NCI-H82 treated with DMSO at 0.1 percent for 48 hours (cell line): ENCODE data around the gene FRMD3.
A peak's percentile ranks its signal among the peaks of the same experiment; 100 is the strongest.

Source experiments
- DNase-seq: peaks from one replicate; lab custom pipeline; 2025; ENCODE audit not compliant: unreplicated experiment; lab: John Stamatoyannopoulos, UW

The FRMD3 gene

GRCh38 chr9:83340451-83340850, 197.8 kb downstream of the FRMD3 start:
- no peak for DNase-seq

DNA sequence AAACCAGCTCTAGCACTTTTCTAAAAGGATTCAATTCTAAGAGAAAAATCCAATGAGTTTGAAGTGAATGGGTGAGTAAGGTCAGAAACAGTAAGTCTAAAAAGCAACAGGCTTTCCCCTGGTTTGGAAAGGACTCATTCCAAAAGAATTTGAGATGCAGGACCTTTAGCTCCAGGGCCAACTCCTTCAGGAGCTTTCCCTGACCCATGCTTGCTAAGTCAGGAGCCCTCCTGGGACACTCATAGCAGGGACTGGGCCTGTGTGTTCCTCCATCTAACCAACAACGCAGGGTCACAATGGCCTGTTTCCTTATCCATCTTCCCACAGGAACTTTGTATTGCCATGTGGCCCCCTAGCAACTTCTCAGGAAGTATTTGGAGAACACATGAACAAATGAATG, 198.8 kb downstream of the FRMD3 start:
- no peak for DNase-seq

DNA sequence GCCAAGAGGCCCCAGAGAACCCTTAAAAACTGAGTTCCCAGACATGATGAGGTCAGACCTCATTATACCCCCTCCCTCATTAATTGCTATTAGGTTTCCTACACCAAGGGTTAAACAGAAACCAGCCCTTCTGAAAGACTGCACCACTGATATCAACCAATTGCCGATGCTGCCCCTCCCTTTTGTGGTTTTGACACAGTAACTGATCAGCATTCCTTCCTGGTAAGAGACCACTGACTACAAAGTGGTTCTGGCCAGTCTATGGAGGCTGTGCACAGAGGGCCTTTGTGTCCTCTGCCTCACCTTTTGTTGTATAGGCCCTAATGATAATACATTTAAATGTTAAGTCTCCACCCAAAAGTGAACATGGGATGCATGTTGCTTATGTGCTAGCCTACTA, 201.5 kb downstream of the FRMD3 start:
- DNase-seq: no peak

- DNase-seq: peak; percentile 67
Observed at GRCh38 chr9:83334320-83334719, 203.9 kb downstream of the FRMD3 start.

- DNase-seq: no peak
Observed at GRCh38 chr9:83330207-83331196, 207.7 kb downstream of the FRMD3 start.

- DNase-seq: peak; percentile 72
Observed at GRCh38 chr9:83327750-83328622, 210.2 kb downstream of the FRMD3 start.

DNA sequence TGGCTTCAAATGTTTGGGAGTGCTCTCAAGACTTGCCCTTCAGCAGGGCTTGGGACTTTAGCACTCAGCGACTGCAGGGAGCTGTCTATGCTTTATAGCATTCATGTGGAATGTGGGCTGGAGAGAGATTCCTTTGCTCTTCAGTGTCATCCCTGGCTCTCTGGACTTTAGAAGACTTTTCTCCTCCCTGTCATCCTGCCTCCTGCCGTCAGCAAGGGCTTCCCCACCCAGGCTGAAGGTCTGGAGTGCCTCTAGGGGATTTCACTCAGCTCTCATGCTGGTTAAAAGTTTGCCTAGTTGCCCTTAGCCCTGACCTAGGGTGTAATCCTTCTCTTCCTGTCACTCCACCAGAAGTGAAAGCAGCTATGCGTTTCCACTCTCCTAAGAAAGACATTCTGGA, 210.9 kb downstream of the FRMD3 start:
- peak; percentile 72 for DNase-seq

- no peak for DNase-seq
Observed at GRCh38 chr9:83323148-83323547, 215.1 kb downstream of the FRMD3 start.

DNA sequence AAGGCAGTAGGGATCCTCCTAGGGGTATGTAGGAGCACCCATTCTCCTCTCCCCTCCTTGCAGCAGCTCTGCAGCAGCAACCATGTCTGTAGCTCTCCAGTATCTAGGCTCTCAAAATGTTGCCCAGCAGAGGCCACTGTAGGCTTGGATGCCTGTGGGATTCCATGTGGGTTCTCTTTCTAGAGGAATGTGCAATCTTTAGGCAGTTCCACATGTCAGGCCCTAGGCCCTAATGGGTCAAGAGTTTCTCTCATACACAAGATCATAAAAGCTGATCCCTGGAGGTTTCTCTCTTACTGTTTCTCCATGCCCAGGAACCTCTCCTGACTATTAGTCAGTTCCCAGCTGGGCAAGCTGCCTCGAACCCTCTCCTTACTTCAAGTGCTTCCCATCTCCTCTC, 215.8 kb downstream of the FRMD3 start:
- DNase-seq: no peak

DNA sequence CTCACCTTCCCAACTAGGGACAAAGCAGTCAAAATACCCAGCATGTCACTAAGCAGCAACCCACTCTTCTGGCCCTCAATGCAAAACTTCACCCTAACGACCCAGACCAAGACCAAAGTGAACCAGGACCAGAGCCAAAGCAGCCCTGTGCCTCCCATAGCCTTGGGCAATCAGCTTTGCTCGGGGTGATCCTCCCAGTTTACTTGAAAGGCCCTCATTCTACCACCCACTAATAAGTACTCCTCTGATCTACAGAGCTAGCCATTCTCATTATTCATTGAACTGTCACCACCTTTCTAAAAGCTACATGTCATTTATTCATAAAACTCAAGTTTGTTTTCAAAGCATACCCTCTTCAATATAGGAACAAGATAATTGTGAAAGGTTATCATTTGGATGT, 221.0 kb downstream of the FRMD3 start:
- DNase-seq: no peak

GRCh38 chr9:83315649-83316048, 222.6 kb downstream of the FRMD3 start:
- no peak for DNase-seq

GRCh38 chr9:83313781-83314180, 224.4 kb downstream of the FRMD3 start:
- no peak for DNase-seq

- no peak for DNase-seq
Observed at GRCh38 chr9:83312537-83312936, 225.7 kb downstream of the FRMD3 start.

DNA sequence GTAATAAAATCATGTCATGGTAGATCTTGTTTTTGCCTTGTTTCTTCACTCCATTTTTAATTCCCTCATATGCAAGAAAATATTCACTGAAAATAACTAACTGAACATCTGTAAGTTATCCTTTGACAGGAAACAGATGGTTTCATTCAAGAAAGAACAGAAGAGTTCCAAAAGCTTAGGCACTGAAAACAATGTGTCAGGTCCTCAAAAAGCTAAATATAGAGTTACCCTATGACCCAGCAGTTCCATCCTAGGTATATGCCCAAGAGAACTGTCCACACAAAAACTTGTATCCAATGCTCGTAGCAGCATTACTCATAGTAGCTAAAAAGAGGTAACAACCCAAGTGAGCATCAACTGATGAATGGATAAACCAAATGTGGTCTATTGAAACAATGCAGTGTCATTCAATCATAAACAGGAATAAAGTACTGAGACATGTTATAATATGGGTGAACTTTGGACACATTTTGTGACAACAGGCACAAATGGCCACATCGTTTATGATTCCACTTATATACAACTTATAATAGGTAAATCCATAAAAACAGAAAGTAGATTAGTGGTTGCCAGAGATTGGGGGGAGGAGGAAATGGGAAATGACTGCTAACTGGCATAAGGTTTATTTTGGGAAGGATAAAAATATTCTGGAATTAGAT, 231.0 kb downstream of the FRMD3 start:
- DNase-seq: no peak

GRCh38 chr9:83304686-83305085, 233.5 kb downstream of the FRMD3 start:
- no peak for DNase-seq

DNA sequence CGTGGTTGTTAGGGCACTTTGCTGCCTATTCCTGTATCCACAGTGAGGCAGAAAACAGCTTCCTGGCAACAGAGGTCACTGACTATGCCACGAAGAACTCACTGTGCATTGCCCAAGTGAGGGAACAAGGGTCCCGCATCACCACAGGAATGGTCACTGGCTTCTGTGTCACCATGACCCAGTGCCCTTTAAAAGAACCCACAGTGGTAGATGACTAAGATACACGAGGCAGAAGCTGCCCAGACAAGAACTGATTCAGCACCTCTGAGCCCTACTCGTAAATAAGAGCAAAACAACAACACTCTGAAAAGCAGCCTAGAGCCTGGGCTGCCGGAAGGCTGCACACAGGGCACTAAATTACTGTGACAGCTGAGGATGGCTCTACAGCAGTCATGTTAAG, 238.6 kb downstream of the FRMD3 start:
- no peak for DNase-seq

GRCh38 chr9:83299094-83299493, 239.1 kb downstream of the FRMD3 start:
- DNase-seq: no peak

- DNase-seq: no peak
Observed at GRCh38 chr9:83296123-83296522, 242.1 kb downstream of the FRMD3 start.

GRCh38 chr9:83294816-83295215, 243.4 kb downstream of the FRMD3 start:
- DNase-seq: no peak

- DNase-seq: no peak
Observed at GRCh38 chr9:83291196-83291595, 247.0 kb downstream of the FRMD3 start.

- no peak for DNase-seq
Observed at GRCh38 chr9:83290692-83291091, 247.5 kb downstream of the FRMD3 start.
